PC-3 (cell line): ENCODE data around the gene PTPN21. TPM values are rescaled to one million over a fixed set of nuclear protein-coding genes. Genes with fewer than 3 reads are reported as not detected.
A peak's percentile ranks its signal among the peaks of the same experiment; 100 is the strongest.

ENCODE experiments used
- ATAC-seq: fragments of 200-7000 bp; cut with Tn5 transposase; 2 replicates; pipeline ENCODE4 v1.9.1; 2020; ENCODE audit warnings: mild to moderate bottlenecking, moderate library complexity
- BruUV-seq: library from RNA; stranded (reverse); fragments of 400-500 nt; replicated peaks from 2 replicates; lab custom pipeline; 2021; lab: Mats Ljungman, UMichigan
- CTCF ChIA-PET: fragments of 300-600 bp; sonication (Branson Sonifier 250); formaldehyde crosslinking; loops from one replicate; lab custom pipeline; 2022; ENCODE audit warnings: antibody characterized with exemption; lab: Charles Lee
- POLR2A ChIA-PET: fragments of 300-600 bp; sonication (Branson Sonifier 250); formaldehyde crosslinking; loops from one replicate; lab custom pipeline; 2022; ENCODE audit warnings: antibody characterized with exemption; ENCODE audit not compliant: unreplicated experiment; lab: Charles Lee
- DNase-seq: peaks from one replicate; pipeline ENCODE4 v3.0.0-alpha.2; 2015
- H2AFZ ChIP-seq: fragments of 300-600 bp; sonication (generic); 2 replicates; pipeline ENCODE4 v1.6.0; 2016; ENCODE audit warnings: antibody characterized with exemption, low read length
- H3F3A ChIP-seq: fragments of 300-600 bp; sonication (generic); one replicate; pipeline ENCODE4 v1.6.0; 2017; ENCODE audit warnings: antibody characterized with exemption, low read length, control low read depth, mild to moderate bottlenecking; ENCODE audit not compliant: unreplicated experiment
- H3K27ac ChIP-seq: fragments of 300-600 bp; sonication (generic); 2 replicates; pipeline ENCODE4 v1.5.1; 2016; ENCODE audit warnings: mild to moderate bottlenecking, low read length
- H3K27me3 ChIP-seq: fragments of 300-600 bp; sonication (generic); 2 replicates; pipeline ENCODE4 v1.6.1; 2016; ENCODE audit warnings: low read length, mixed read lengths
- H3K36me3 ChIP-seq: fragments of 300-600 bp; sonication (generic); 2 replicates; pipeline ENCODE4 v1.6.1; 2016; ENCODE audit warnings: low read depth, mixed run types, low read length, mixed read lengths
- H3K4me1 ChIP-seq: fragments of 300-600 bp; sonication (generic); 2 replicates; pipeline ENCODE4 v1.5.1; 2016; ENCODE audit warnings: low read length; ENCODE audit not compliant: insufficient read depth
- H3K4me2 ChIP-seq: fragments of 300-600 bp; sonication (generic); 2 replicates; pipeline ENCODE4 v1.6.0; 2016; ENCODE audit warnings: low read length
- H3K4me3 ChIP-seq: fragments of 300-600 bp; sonication (generic); 2 replicates; pipeline ENCODE4 v1.5.1; 2016; ENCODE audit warnings: mild to moderate bottlenecking, low read length, mixed read lengths
- H3K79me2 ChIP-seq: fragments of 300-600 bp; sonication (generic); 2 replicates; pipeline ENCODE4 v1.6.1; 2017; ENCODE audit warnings: low read length, mixed read lengths
- H3K9ac ChIP-seq: fragments of 300-600 bp; sonication (generic); 2 replicates; pipeline ENCODE4 v1.6.0; 2016; ENCODE audit warnings: mild to moderate bottlenecking, low read length
- H3K9me2 ChIP-seq: fragments of 300-600 bp; sonication (generic); replicated peaks from 2 replicates; pipeline ENCODE4 v1.6.1; 2016; ENCODE audit warnings: mixed run types, low read length, mixed read lengths
- H3K9me3 ChIP-seq: fragments of 300-600 bp; sonication (generic); 2 replicates; pipeline ENCODE4 v1.6.1; 2016; ENCODE audit warnings: low read length, mixed read lengths
- H4K20me1 ChIP-seq: fragments of 300-600 bp; sonication (generic); 2 replicates; pipeline ENCODE4 v1.6.1; 2016; ENCODE audit warnings: low read length, mixed read lengths
- CTCF ChIP-seq: fragments of 300-600 bp; sonication (generic); conservative IDR thresholded peaks from 2 replicates; pipeline ENCODE4 v1.5.1; 2017; ENCODE audit warnings: antibody characterized with exemption, low read depth, mild to moderate bottlenecking, low read length
- EZH2 ChIP-seq: fragments of 300-600 bp; sonication (generic); IDR thresholded peaks from one replicate; pipeline ENCODE4 v1.6.1; 2017; ENCODE audit warnings: antibody characterized with exemption, mild to moderate bottlenecking, low read length; ENCODE audit not compliant: unreplicated experiment
- EZH2phosphoT487 ChIP-seq: fragments of 300-600 bp; sonication (generic); IDR thresholded peaks from 2 replicates; pipeline ENCODE4 v1.6.1; 2018; ENCODE audit warnings: mild to moderate bottlenecking, antibody characterized with exemption, low read length, borderline replicate concordance
- intact Hi-C: fragments of 100-400 bp; cut with micrococcal nuclease; formaldehyde crosslinking; loops from 2 replicates; pipeline ENCODE4 v1.9.0; 2023
- total RNA-seq: library from RNA; depleted of rRNA; stranded (reverse); fragments of >200 nt; gene quantifications from 2 replicates; pipeline ENCODE4 v1.2.3, GENCODE V29; 2014

The PTPN21 gene
- total RNA-seq, 1 experiment from 2014 or later = 6.3 TPM

GRCh38 chr14:88439088-88439487 lies 115.7 kb downstream of the PTPN21 start:
- CTCF ChIA-PET = no interaction called here
- Histone ChIP-seq H3K27me3 (no peaks in the 10 kb centered on the region), H2AFZ (no peak overlapping the region), H3F3A (no peaks in the 10 kb centered on the region), H3K9me2 (no peaks in the 10 kb centered on the region), H3K36me3 (no peaks in the 10 kb centered on the region), H3K27ac (no peak overlapping the region), H3K9me3 (no peaks in the 10 kb centered on the region), H3K9ac (no peak overlapping the region), H4K20me1 (no peaks in the 10 kb centered on the region), H3K4me2 (no peak overlapping the region), H3K4me3 (no peak overlapping the region), H3K79me2 (no peaks in the 10 kb centered on the region), H3K4me1 (no peaks in the 10 kb centered on the region)
- no peak for ATAC-seq
- BruUV-seq = no TSS peak
- DNase-seq = no peak
- intact Hi-C loops = loop anchor here (5.0 kb wide), 1 partner anchor 492 kb away; no protein-coding TSS in a partner anchor
- TF ChIP-seq CTCF (no peak), EZH2phosphoT487 (no peak), EZH2 (no peak)
- POLR2A ChIA-PET = no interaction called here

GRCh38 chr14:88437658-88438057 lies 117.1 kb downstream of the PTPN21 start:
- Histone ChIP-seq H3K9ac (no peak overlapping the region), H3K4me3 (no peak overlapping the region), H3F3A (no peaks in the 10 kb centered on the region), H4K20me1 (no peaks in the 10 kb centered on the region), H3K9me3 (no peaks in the 10 kb centered on the region), H3K9me2 (no peaks in the 10 kb centered on the region), H3K4me2 (no peak overlapping the region), H2AFZ (no peak overlapping the region), H3K36me3 (no peaks in the 10 kb centered on the region), H3K27me3 (no peaks in the 10 kb centered on the region), H3K79me2 (no peaks in the 10 kb centered on the region), H3K4me1 (peaks cover 4% of the 10 kb centered on the region), H3K27ac (no peak overlapping the region)
- ChIA-PET CTCF (no interaction called here), POLR2A (no interaction called here)
- ATAC-seq (no peak), DNase-seq (peak; percentile 25)
- BruUV-seq = no TSS peak
- TF ChIP-seq EZH2phosphoT487 (no peak), CTCF (peak; percentile 74)
- intact Hi-C loops = loop anchor here (1.0 to 5.0 kb wide), 3 partner anchors 248 to 490 kb away; no protein-coding TSS in a partner anchor

GRCh38 chr14:88430976-88431375 lies 123.8 kb downstream of the PTPN21 start:
- intact Hi-C loops = loop anchor here (5.0 kb wide), 1 partner anchor 44 kb away; the partner anchor contains the start of gene SPATA7
- H3K9me2 ChIP-seq = no peaks in the 10 kb centered on the region
- ATAC-seq (no peak), DNase-seq (no peak)
- no peak overlapping the region for H3K4me3 ChIP-seq
- BruUV-seq = no TSS peak
- H3K4me1 ChIP-seq = peaks cover 14% of the 10 kb centered on the region
- no peaks in the 10 kb centered on the region for H3K27me3 ChIP-seq
- no peak overlapping the region for H3K27ac ChIP-seq
- no peaks in the 10 kb centered on the region for H3K36me3 ChIP-seq
- no peak overlapping the region for H2AFZ ChIP-seq
- ChIA-PET POLR2A (no interaction called here), CTCF (no interaction called here)
- H3K9me3 ChIP-seq = no peaks in the 10 kb centered on the region
- no peak overlapping the region for H3K4me2 ChIP-seq
- TF ChIP-seq EZH2 = no peak
- no peaks in the 10 kb centered on the region for H3K79me2 ChIP-seq
- no peaks in the 10 kb centered on the region for H3F3A ChIP-seq
- no peak overlapping the region for H3K9ac ChIP-seq
- no peaks in the 10 kb centered on the region for H4K20me1 ChIP-seq
